IPS-11a (cell line): ENCODE measurements around the gene BACH1.
A peak's percentile ranks its signal among the peaks of the same experiment; 100 is the strongest.
"Not testable (repeated sequence)": the region's sequence is repeated elsewhere in the genome, so short reads cannot be mapped to it uniquely, and the experiment has no call there.

Experiments used
- H3K4me3 ChIP-seq: one replicate; pipeline ENCODE4 v1.5.1; 2013; ENCODE audit warnings: low read depth, low read length, control low read depth

The BACH1 gene

DNA sequence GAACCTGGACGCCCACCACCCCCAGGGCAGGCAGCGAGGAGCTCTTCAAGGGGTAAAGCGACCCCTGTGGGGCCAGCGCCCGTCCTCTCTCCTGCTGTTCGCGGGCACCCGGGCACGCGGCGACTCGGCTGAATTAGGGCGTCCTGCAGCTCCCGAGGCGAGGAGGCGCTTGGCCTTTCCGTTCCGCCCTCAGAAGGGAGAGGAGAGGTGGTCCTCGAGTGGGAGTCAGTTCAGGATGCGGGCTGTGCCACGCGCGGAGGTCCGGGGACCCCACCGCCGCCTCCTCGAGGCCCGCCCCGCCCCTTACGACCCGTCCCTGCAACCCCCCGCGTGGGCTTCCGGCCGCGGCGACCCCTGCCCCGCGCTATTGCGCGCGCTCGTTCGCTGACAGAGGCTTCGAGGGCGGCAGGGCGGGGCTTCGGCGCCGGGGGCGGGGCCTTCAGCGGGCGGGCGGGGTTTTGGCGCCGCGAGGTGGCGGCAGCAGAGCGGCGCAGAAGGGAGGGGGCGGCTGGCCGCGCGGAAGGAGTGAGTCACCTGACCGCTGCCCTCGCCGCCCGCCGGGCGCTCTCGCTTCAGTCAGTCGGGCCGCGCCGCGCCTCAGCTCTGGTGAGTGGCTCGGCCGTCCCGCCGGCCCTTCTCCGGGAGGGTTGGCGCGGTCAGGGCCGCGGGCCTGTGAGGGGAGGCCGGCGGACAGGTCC lies at the start of gene BACH1:
BACH1 (plus strand) TSS at position 575 of the 698 bp plus-strand sequence. CDS start 22,359 bp downstream, outside the sequence.
- peak within 1 kb of the TSS; percentile 86 for H3K4me3 ChIP-seq

GRCh38 chr21:29249289-29249688 lies 49.4 kb upstream of the BACH1 start:
- H3K4me3 ChIP-seq, result not testable (repeated sequence)

GRCh38 chr21:29250636-29251035 lies 48.1 kb upstream of the BACH1 start:
- H3K4me3 ChIP-seq, result no peak overlapping the region

DNA sequence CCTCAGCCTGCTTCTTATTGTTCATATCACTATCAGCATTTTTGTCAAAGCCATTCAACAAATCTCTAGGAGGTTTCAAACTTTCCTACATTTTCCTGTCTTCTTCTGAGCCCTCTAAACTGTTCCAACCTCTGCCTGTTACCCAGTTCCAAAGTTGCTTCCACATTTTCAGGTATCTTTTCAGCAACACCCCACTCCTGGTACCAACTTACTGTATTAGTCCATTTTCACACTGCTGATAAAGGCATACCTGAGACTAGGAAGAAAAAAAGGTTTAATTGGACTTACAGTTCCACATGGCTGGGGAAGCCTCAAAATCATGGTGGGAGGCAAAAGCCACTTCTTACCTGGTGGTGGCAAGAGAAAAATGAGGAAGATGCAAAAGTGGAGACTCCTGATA lies 44.9 kb upstream of the BACH1 start:
- H3K4me3 ChIP-seq, result not testable (repeated sequence)

DNA sequence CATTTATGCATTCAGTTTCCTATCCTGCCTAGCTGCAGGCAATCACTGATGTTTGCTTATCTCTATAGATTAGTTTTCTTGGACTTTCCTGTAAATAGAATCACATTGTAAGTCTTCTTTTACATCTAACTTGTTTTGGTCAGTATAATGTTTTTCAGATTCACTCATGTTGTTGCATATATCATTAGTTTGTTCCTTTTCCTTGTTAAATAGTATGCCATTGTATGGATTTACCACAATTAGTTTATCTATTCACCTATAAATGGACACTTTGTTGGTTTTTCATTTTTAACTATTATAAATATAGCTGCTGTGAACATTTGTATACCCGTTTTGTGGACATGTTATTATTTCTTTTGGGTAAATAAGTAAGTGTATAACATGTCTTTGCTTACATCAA lies 44.2 kb upstream of the BACH1 start:
- H3K4me3 ChIP-seq, result no peak overlapping the region

- H3K4me3 ChIP-seq, result no peak overlapping the region
Measured at GRCh38 chr21:29256126-29256910, 42.4 kb upstream of the BACH1 start.

GRCh38 chr21:29257701-29258100 lies 41.0 kb upstream of the BACH1 start:
- H3K4me3 ChIP-seq, result no peak overlapping the region

DNA sequence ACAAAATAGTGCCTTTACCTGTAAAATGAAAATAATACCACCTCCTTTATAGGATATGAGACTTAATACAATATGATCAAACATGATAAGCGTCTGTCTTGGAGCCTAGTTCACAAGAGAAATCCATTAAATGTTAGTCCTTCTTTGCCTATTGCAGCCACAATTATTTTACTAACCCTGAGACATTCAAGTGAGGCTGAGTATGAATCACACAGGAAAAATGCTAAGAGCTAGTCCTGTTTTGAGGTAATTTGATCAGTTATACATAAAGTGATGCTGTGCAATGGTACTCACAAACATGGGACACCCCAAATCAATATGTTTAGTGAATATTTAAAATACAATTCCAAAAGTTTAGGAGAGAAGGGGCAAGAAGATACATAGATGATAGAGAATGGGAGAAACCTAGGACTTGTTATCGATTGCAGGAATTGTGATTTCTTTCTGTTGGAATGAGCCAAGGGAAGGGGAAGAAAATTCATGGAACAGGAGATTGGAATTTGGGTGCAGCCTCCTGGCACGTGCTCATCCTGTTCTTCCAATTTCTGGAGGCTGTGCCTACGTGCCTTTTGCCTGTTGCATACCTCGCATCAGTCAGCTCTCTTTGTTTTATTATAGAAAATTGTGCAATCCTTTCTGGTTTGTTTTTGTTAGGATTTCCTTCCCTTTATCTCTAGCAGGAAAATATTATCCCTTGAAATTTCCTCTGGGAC lies 39.9 kb upstream of the BACH1 start:
- H3K4me3 ChIP-seq, result no peak overlapping the region

DNA sequence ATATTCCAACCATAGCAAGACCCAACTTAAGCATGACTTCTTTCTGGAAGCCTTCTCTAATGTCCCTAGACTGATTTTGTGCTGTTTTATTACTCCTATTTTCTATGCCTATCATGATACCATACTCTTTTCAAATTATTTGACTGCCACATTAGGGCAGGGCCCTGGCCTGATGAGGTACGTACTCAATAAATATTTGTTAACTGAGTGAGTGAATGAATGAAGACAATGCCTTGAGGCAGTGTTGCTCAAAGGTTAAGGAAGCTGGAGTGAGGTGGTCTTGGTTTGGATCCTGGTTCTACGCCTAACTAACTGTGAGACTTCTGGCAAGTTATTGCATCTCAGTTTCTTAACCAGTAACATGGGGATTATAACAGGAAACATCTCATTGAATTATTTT lies 38.3 kb upstream of the BACH1 start:
- H3K4me3 ChIP-seq, result no peak overlapping the region

DNA sequence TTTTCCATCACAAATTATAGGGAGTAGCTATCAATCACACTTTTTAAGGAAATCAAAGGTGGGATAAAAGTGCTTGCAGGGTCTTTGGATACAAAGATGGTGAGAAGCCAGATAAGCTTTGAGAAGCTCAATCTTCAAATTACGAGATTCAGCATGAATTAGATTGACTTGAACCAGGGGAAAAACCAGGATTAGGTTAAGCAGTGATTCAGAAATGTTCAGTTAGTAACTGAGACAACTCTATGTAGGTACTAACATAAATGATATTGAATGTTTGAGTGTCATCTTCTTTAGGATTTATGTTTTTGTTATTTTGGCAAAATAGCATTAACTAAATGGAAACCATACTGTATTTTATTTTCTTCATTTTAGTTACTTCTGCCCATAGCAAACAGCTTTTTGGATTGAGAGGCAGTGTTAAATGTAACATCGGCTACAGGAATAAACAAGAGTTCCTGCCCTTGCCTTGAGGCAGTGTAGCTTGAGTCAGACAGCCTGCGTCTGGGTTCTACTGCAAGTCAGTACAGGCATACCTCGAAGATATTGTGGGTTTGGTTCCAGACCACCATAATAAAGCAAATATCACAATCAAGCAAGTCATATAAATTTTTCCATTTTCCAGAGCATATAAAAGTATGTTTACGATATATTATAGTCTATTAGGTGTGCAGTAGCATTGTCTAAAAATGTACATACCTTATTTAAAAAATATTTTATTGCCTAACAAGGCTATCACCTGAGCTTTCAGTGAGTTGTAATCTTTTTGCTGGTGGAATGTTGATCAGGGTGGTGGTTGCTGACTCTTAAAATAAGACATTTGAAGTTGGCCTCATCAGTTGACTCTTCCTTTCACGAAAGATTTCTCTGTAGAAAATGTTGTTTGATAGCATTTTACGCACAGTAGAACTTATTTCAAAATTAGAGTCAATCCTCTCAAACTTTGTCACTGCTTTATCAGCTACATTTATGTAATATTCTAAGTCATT lies 36.9 kb upstream of the BACH1 start:
- no peak overlapping the region for H3K4me3 ChIP-seq

DNA sequence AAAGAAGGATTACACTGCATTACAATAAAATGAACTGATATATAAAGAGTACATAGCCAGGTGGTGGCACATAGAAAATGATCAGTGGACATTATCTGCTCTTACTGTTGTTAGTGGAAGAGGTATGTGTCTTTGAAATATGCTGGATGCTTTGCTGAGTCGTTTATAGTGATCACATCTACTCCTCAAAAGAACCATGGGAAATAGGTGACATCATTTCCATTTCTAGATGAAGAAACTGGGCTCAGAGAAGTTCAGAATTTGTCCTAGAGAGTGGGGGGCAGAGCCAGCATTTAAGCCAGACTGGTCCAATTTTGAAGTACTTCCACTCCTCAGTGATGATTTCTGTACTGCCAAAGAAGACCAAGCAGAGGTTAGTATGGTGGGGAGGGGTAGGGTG lies 34.0 kb upstream of the BACH1 start:
- no peak overlapping the region for H3K4me3 ChIP-seq

DNA sequence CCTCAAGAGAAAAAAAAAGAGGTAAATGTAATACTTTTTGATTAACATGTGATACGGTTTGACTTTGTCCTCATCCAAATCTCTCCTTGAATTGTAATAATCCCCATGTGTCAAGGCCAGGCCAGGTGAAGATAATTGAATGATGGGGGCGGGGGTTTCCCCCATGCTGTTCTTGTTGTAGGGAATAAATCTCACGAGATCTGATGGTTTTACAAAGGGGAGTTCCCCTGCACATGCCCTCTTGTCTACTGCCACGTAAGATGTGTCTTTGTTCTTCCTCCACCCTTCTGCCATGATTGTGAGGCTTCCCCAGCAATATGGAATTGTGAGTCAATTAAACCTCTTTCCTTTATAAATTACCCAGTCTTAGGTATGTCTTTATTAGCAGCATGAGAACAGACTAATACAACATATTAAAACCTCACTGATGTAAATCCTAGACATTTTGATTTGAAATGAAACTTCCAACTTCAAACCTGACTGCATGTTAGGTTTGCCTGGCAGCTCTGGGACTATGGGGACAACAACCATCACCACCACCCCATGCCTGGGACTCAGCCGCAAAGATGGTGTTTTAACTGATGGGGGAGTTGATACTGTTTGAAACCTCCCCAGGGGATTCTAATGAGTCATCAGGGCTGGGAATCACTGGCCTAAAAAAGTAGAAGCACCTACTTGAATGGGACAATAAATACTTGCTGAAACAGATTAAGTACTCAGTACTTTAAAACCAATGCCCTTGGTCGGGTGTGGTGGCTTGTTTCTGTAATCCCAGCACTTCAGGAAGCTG lies 32.8 kb upstream of the BACH1 start:
- H3K4me3 ChIP-seq, result no peak overlapping the region

GRCh38 chr21:29267666-29268065 lies 31.1 kb upstream of the BACH1 start:
- no peak overlapping the region for H3K4me3 ChIP-seq

- H3K4me3 ChIP-seq, result no peak overlapping the region
Measured at GRCh38 chr21:29271927-29272333, 26.8 kb upstream of the BACH1 start.

DNA sequence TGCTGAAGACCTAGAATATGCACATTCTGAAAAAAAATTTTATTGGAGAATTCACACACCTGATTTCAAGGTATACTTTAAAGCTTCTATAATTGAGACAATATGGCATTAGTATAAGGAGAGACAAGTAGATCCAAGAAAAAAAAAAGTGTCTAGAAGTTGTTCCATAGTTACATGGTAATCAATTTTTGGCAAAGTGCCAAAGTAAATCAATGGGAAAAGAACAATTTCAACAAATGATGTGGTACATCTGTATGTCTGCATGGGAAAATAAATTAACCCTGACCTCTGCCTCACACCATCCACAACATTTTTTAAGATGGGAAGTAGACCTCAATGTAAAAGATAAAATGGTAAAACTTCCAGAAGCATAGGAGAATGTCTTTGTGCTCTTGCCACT lies 21.3 kb upstream of the BACH1 start:
- no peak overlapping the region for H3K4me3 ChIP-seq

GRCh38 chr21:29279558-29279957 lies 19.2 kb upstream of the BACH1 start:
- H3K4me3 ChIP-seq, result no peak overlapping the region

DNA sequence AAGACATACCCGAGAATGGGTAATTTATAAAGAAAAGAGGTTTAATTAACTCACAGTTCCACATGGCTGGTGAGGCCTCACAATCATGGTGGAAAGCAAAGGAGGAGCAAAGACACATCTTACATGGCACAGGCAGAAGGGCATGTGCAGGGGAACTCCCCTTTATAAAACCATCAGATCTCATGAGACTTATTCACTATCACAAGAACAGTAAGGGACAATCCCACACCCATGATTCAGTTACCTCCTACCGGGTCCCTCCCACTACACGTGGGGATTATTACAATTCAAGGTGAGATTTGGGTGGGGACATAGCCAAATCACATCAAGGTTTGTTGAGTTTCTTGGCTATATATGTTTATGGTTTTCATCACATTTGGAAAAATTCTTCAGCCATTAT lies 16.9 kb upstream of the BACH1 start:
- H3K4me3 ChIP-seq, result not testable (repeated sequence)

DNA sequence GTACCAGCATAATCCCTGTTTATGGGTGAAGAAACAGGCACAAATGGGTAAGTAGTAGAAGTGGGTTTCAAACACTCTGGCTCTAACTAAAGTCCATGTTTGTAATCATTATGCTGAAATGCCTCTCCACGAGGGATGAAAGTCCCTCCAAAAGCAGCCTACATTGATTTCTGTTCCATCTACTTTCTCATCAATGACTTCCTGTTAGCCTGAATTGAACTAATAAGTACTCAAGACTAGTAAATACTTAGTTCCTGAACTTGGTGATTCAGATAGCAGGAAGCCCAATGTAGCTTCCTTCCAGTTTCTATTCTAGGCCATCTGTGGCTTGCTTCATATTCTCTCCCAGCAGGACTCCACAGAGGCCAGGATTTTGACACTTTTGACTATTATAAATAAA lies 11.3 kb upstream of the BACH1 start:
- no peak overlapping the region for H3K4me3 ChIP-seq

DNA sequence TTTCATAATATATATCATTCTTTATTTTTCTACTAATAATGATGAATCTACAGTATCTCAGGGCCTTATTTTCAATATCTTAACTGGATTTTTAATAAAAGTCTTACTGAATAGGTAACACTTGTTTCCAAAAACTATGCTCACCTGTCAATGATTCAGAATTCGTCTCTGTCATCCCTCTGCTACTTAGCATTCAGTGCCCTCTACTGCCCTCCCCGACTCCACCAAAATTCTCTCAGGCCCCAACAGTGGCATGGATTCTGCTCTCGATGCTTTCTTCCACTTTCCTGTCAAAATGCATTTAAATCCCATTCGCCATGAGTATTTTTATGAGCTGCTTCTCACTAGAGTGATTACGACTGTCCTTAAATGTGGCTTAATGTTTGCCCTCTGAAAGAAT lies 10.5 kb upstream of the BACH1 start:
- H3K4me3 ChIP-seq, result no peak overlapping the region

DNA sequence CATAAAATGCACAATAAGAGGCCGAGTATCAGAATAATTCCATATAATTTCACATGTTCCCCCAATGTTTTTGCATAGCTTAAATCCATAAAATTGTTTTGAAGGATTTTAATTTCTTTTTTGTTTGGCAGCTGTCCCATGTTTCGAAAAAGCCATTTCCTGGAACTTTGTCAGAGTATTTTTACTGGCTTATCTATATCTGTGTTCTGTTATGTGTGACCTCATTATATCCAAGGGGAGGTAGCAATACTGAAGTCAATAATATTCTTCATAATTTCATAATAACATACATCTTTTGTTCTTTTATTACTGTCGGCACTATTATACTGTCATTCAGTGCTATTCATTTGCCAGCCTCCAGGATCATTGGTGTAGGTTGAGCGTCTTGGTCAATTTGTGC lies 9.4 kb upstream of the BACH1 start:
- H3K4me3 ChIP-seq, result no peak overlapping the region
